SH-SY5Y (cell line): Measurements from ENCODE around the gene APOBEC4.

Source experiments
- GATA2 ChIP-seq: IDR thresholded peaks from 2 replicates; pipeline ENCODE4 v1.6.1; 2011; ENCODE audit warnings: mild to moderate bottlenecking, low read depth, low read length
- GATA3 ChIP-seq: IDR thresholded peaks from 2 replicates; pipeline ENCODE4 v1.6.1; 2011; ENCODE audit warnings: low read depth, mild to moderate bottlenecking, low read length, moderate library complexity

- no peak for TF ChIP-seq GATA3
- no peak for TF ChIP-seq GATA2
These were observed 24.6 kb downstream of the APOBEC4 start for GRCh38 chr1:183628537-183628936.
